OCI-LY3 (cell line): ENCODE measurements around the gene GPBAR1.

Experiments used
- H2AFZ ChIP-seq: fragments of 200-600, 300-600 bp; shearing (Covaris generic); 2 replicates; pipeline ENCODE4 v1.6.0; 2014; ENCODE audit warnings: antibody characterized with exemption, low read depth, low read length
- H3K27ac ChIP-seq: fragments of 200-600, 300-600 bp; sonication (generic); 2 replicates; pipeline ENCODE4 v1.5.1; 2014; ENCODE audit warnings: mild to moderate bottlenecking, low read length, moderate library complexity, mixed read lengths
- H3K27me3 ChIP-seq: fragments of 200-600, 300-600 bp; sonication (generic); 2 replicates; pipeline ENCODE4 v1.6.1; 2014; ENCODE audit warnings: low read depth, low read length, mixed read lengths
- H3K36me3 ChIP-seq: fragments of 200-600, 300-600 bp; sonication (generic); replicated peaks from 2 replicates; pipeline ENCODE3; 2014; ENCODE audit warnings: low read depth, low read length, mixed read lengths
- H3K4me1 ChIP-seq: fragments of 300-600, 200-600 bp; sonication (generic); 2 replicates; pipeline ENCODE4 v1.6.1; 2014; ENCODE audit warnings: low read length, mixed read lengths
- H3K4me2 ChIP-seq: fragments of 200-600, 300-600 bp; sonication (generic); 2 replicates; pipeline ENCODE4 v1.6.1; 2014; ENCODE audit warnings: low read length, mixed read lengths
- H3K4me3 ChIP-seq: fragments of 300-600, 200-600 bp; sonication (generic); 2 replicates; pipeline ENCODE4 v1.5.1; 2014; ENCODE audit warnings: antibody characterized with exemption, mild to moderate bottlenecking, low read length, moderate library complexity
- H3K79me2 ChIP-seq: fragments of 300-600, 200-600 bp; shearing (Covaris generic); 2 replicates; pipeline ENCODE4 v1.6.1; 2014; ENCODE audit warnings: mild to moderate bottlenecking, low read length, mixed read lengths
- H3K9ac ChIP-seq: fragments of 300-600, 200-600 bp; shearing (Covaris generic); 2 replicates; pipeline ENCODE4 v1.6.0; 2014; ENCODE audit warnings: mild to moderate bottlenecking, low read length, moderate library complexity
- H3K9me3 ChIP-seq: fragments of 200-600, 300-600 bp; shearing (Covaris generic); 2 replicates; pipeline ENCODE4 v1.6.1; 2014; ENCODE audit warnings: low read length, mixed read lengths; ENCODE audit not compliant: insufficient read depth
- H4K20me1 ChIP-seq: fragments of 200-600, 300-600 bp; sonication (generic); 2 replicates; pipeline ENCODE4 v1.6.1; 2016; ENCODE audit warnings: low read length, mixed read lengths; ENCODE audit not compliant: insufficient read depth
- CTCF ChIP-seq: fragments of 200-600, 300-600 bp; sonication (generic); IDR thresholded peaks from 2 replicates; pipeline ENCODE4 v1.5.1; 2014; ENCODE audit warnings: antibody characterized with exemption, low read length, low read depth
- EZH2phosphoT487 ChIP-seq: fragments of 200-600 bp; shearing (Covaris generic); IDR thresholded peaks from 2 replicates; pipeline ENCODE4 v1.6.1; 2018; ENCODE audit warnings: antibody characterized with exemption, mixed run types, low read depth

GPBAR1 gene

GRCh38 chr2:218252509-218253231, 8.1 kb upstream of the GPBAR1 start:
- Histone ChIP-seq H3K4me3 (no peak overlapping the region), H2AFZ (no peak overlapping the region), H3K4me2 (no peak overlapping the region), H3K9me3 (no peaks in the 10 kb centered on the region), H4K20me1 (peaks cover 21% of the 10 kb centered on the region), H3K27ac (peak overlapping the region; percentile 32; the same call in 1 of the 2 replicates), H3K4me1 (peaks cover 29% of the 10 kb centered on the region), H3K27me3 (no peaks in the 10 kb centered on the region), H3K9ac (no peak overlapping the region), H3K79me2 (peaks cover 11% of the 10 kb centered on the region; the same call in 1 of the 2 replicates), H3K36me3 (peaks cover 58% of the 10 kb centered on the region)
- TF ChIP-seq EZH2phosphoT487 (no peak), CTCF (no peak)

DNA sequence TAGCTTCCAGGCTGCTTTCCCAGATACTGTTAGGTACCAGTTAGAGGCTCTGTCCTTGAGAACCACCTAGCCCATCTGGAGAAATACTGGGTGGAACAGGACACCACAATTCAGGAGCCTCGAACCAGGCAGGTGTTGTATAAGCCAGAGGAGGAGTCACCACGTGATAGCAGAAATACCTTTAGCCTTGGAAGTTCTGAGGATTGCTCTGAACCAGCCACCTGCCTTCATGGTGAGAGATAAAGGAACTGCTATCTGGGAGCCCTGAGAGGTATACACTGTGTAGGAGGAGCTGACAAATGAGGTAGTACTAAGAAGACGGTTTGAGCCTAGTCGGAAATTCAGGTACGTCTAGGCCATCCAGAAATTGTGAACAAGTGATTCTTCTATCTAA, 7.6 kb upstream of the GPBAR1 start:
- peaks cover 11% of the 10 kb centered on the region; the same call in 1 of the 2 replicates for H3K79me2 ChIP-seq
- peaks cover 34% of the 10 kb centered on the region for H3K4me1 ChIP-seq
- no peak overlapping the region for H2AFZ ChIP-seq
- no peak overlapping the region for H3K9ac ChIP-seq
- no peaks in the 10 kb centered on the region for H3K27me3 ChIP-seq
- no peak overlapping the region for H3K4me3 ChIP-seq
- H3K9me3 ChIP-seq = no peaks in the 10 kb centered on the region
- H4K20me1 ChIP-seq = peaks cover 21% of the 10 kb centered on the region
- no peak overlapping the region; the same call in 1 of the 2 replicates for H3K27ac ChIP-seq
- no peak for TF ChIP-seq EZH2phosphoT487
- TF ChIP-seq CTCF = no peak
- H3K4me2 ChIP-seq = no peak overlapping the region
- peaks cover 53% of the 10 kb centered on the region for H3K36me3 ChIP-seq

GRCh38 chr2:218255446-218255845, 5.4 kb upstream of the GPBAR1 start:
- no peaks in the 10 kb centered on the region for H3K27me3 ChIP-seq
- no peaks in the 10 kb centered on the region for H3K79me2 ChIP-seq
- no peak overlapping the region for H3K4me2 ChIP-seq
- no peak overlapping the region for H3K4me3 ChIP-seq
- TF ChIP-seq CTCF (no peak), EZH2phosphoT487 (no peak)
- H3K4me1 ChIP-seq = peaks cover 39% of the 10 kb centered on the region
- no peak overlapping the region for H2AFZ ChIP-seq
- H3K36me3 ChIP-seq = peaks cover 36% of the 10 kb centered on the region
- no peaks in the 10 kb centered on the region for H3K9me3 ChIP-seq
- H3K9ac ChIP-seq = no peak overlapping the region
- H4K20me1 ChIP-seq = peaks cover 21% of the 10 kb centered on the region
- peak overlapping the region; percentile 24 for H3K27ac ChIP-seq

- H4K20me1 ChIP-seq = peaks cover 21% of the 10 kb centered on the region
- no peaks in the 10 kb centered on the region for H3K9me3 ChIP-seq
- peak overlapping the region; percentile 37 for H3K4me2 ChIP-seq
- H3K4me1 ChIP-seq = peaks cover 53% of the 10 kb centered on the region
- no peaks in the 10 kb centered on the region for H3K27me3 ChIP-seq
- H3K4me3 ChIP-seq = no peak overlapping the region
- TF ChIP-seq CTCF = no peak
- no peak for TF ChIP-seq EZH2phosphoT487
- no peaks in the 10 kb centered on the region for H3K79me2 ChIP-seq
- no peak overlapping the region for H3K9ac ChIP-seq
- no peak overlapping the region for H2AFZ ChIP-seq
- H3K27ac ChIP-seq = peak overlapping the region; percentile 91
- peaks cover 36% of the 10 kb centered on the region for H3K36me3 ChIP-seq
These were observed 4.0 kb upstream of the GPBAR1 start for GRCh38 chr2:218256612-218257350.
